GM13977 (cell line): Measurements from ENCODE around the gene NPS.

Experiments
- DNase-seq: peaks from one replicate; pipeline ENCODE4 v3.0.0; 2012; ENCODE audit warnings: low spot score
- in situ Hi-C: fragments of 300-500 bp; cut with MboI; formaldehyde crosslinking; loops from one replicate; pipeline ENCODE4 v1.12.0; 2022; ENCODE audit warnings: low sequenced_read_pairs, low pct_unique_long_range_greater_than_20kb, mixed read lengths, inconsistent platforms; ENCODE audit not compliant: unreplicated experiment
- TF ChIP-seq, protein P1 (sequence below): IDR thresholded peaks from 2 replicates; pipeline ENCODE4 v1.5.1; 2012; ENCODE audit warnings: mild to moderate bottlenecking, control low read depth; ENCODE audit not compliant: insufficient read depth; ENCODE audit errors: extremely low read depth, missing control alignments

Gene NPS

DNA sequence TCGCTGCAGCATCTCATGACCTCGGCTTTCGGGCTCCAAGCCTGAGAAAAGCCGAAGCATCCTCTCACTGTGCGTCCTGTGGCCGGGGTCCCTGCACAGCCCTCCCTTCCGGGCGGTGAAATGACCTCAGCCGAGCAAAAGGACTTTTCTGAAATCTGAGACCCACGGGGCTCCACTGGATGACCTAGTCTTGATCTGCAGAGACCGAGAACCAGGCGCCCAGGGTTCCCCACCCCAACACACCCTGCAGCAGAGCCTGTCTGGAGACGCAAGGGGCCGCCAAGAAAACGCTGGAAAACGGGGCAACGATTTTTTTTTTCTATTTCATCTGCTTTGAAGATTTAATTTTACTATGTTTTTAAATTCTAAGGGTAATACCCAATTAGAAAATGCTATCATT, 31.7 kb downstream of the NPS start:
- DNase-seq = no peak
- in situ Hi-C loops = no loop called here
- TF ChIP-seq, protein P1, sequence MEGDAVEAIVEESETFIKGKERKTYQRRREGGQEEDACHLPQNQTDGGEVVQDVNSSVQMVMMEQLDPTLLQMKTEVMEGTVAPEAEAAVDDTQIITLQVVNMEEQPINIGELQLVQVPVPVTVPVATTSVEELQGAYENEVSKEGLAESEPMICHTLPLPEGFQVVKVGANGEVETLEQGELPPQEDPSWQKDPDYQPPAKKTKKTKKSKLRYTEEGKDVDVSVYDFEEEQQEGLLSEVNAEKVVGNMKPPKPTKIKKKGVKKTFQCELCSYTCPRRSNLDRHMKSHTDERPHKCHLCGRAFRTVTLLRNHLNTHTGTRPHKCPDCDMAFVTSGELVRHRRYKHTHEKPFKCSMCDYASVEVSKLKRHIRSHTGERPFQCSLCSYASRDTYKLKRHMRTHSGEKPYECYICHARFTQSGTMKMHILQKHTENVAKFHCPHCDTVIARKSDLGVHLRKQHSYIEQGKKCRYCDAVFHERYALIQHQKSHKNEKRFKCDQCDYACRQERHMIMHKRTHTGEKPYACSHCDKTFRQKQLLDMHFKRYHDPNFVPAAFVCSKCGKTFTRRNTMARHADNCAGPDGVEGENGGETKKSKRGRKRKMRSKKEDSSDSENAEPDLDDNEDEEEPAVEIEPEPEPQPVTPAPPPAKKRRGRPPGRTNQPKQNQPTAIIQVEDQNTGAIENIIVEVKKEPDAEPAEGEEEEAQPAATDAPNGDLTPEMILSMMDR = no peak

DNA sequence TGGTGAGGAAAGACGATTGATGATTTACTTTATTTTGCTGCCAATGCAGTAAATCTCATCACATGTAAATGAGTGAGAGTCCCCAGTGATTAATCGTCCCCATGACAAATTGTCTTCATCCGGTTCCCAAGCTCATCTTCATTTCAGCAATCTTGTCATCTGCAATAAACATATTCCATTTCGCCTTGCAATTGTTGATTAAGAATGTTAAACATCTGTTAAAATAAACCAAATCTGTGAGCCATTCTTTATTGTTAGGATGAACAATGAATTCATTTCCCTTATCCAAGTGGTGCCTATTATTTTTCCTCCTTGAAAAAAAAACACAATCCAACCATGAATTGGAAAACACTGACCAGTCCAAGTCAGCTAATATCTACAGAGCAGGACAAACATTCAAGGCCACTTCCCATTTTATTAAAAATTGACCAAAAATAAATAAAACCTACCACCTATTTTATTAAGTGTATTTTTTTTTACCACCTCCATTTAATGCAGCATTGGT, 36.5 kb downstream of the NPS start:
- DNase-seq = no peak
- TF ChIP-seq, protein P1 = no peak
- in situ Hi-C loops = no loop called here

DNA sequence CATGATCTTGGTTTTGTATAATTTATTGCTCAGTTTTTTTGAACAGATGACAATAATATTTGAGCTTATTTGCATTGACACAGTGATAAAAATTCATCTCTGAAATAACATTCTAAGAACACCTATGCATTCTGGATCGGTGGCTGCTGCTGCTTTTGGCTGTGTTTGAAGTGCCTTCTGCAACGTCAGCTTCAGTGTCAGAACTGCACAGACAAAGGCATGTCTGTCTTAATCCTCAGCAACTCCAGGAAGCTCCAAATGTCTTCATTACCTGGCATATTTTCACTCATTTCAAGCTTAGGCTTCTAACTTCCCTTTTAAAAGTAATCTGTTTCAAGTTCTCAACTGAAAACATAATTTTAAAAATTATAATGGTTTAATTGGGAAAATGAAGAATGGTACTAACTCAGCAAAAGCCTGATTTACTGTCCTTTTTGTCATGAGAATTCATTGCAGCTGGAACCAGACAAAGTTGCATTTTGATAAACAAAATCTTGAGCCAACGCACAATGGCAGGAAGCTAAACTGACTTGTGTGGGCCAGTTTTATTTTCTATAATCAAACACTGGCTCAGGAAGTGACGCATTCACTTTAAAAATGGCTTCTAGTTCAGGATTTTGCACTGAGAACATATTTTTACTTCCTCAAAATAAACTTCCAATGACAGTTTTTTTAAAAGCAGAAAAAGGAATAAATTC, 38.7 kb downstream of the NPS start:
- in situ Hi-C loops = no loop called here
- TF ChIP-seq, protein P1 = no peak
- DNase-seq = no peak

GRCh38 chr10:127592586-127592985, 43.5 kb downstream of the NPS start:
- in situ Hi-C loops = no loop called here
- TF ChIP-seq, protein P1 = no peak
- DNase-seq = no peak

DNA sequence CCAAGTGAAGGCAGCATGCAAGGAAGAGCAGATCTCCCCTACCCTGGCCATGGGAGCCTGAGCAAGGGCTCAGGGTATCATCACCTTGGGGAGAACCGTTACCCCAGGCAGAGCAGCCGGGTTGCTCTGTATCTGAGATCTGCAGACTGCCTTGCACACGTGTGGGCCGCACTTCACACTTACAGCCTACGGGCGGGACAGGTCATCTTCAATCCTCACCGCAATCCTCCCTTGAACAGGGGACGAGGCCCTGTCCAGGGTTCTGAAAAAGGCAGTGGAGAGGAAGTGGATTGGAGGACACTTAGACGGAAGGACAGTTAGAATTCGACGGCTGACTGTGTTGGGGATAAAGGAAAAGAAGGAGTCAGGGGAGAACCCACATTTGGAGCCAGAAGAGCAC, 51.4 kb downstream of the NPS start:
- in situ Hi-C loops = no loop called here
- no peak for DNase-seq
- TF ChIP-seq, protein P1 = no peak
